ENCODE measurements around the gene CCDC136. TPM values are rescaled to one million over a fixed set of nuclear protein-coding genes. Genes with fewer than 3 reads are reported as not detected.

CCDC136 gene
- polyA plus RNA-seq, 1 donor (not counting 4 experiments of a cell fraction or from before 2014, with no cell fraction given): 1.6 TPM

- no peak overlapping the region for H3K4me3 ChIP-seq (ENCODE audit: control insufficient read depth in 2 of 3, extremely low read depth in 1 of 3, insufficient read depth in 2 of 3, low read depth in 1 of 3, low read length in 3 of 3)
- no peaks in the 10 kb centered on the region for H3K79me2 ChIP-seq (ENCODE audit: control insufficient read depth, insufficient read depth, low read length)
- H3K27me3 ChIP-seq (ENCODE audit: control insufficient read depth, extremely low read depth, insufficient read depth, low read length): no peaks in the 10 kb centered on the region
- no peak overlapping the region for H3K9ac ChIP-seq (ENCODE audit: control insufficient read depth, extremely low read depth, insufficient read depth, low read length)
- FAIRE-seq (no peak), DNase-seq (ENCODE audit: low read depth, low spot score) (no peak)
- no peaks in the 10 kb centered on the region for H4K20me1 ChIP-seq (ENCODE audit: control insufficient read depth, extremely low read depth, insufficient read depth, low read length)
- no peaks in the 10 kb centered on the region for H3K36me3 ChIP-seq (ENCODE audit: control insufficient read depth in 2 of 2, extremely low read depth in 1 of 2, insufficient read depth in 2 of 2, low read length in 2 of 2)
- TF ChIP-seq CTCF (optimal IDR thresholded peaks at IDR 0.05 in 1 of 3, IDR thresholded peaks at IDR 0.05 in 1 of 3, conservative IDR thresholded peaks at IDR 0.05 in 1 of 3; ENCODE audit: extremely low read depth in 1 of 3, insufficient read depth in 2 of 3, low read length in 3 of 3): no peak
- H3K4me2 ChIP-seq (ENCODE audit: control insufficient read depth, extremely low read depth, insufficient read depth, low read depth, low read length): no peak overlapping the region
- peak overlapping the region; percentile 22 for H2AFZ ChIP-seq (ENCODE audit: control insufficient read depth, low read length)
- H3K9me3 ChIP-seq (ENCODE audit: control insufficient read depth, low read depth, low read length): no peaks in the 10 kb centered on the region
- H3K4me1 ChIP-seq (ENCODE audit: control insufficient read depth, extremely low read depth, insufficient read depth, low read length): no peaks in the 10 kb centered on the region
- dilution Hi-C loops (cut with MboI; ENCODE audit: extremely low pct_ligation_motif_present, low sequenced_read_pairs): no loop called here
- no peaks in the 10 kb centered on the region for H3K9me1 ChIP-seq (ENCODE audit: control insufficient read depth, extremely low read depth, insufficient read depth, low read length)
- no peak overlapping the region for H3K27ac ChIP-seq (ENCODE audit: control insufficient read depth, insufficient read depth, low read length)
These were observed 4.6 kb downstream of the CCDC136 start for GRCh38 chr7:128796327-128796726.

DNA sequence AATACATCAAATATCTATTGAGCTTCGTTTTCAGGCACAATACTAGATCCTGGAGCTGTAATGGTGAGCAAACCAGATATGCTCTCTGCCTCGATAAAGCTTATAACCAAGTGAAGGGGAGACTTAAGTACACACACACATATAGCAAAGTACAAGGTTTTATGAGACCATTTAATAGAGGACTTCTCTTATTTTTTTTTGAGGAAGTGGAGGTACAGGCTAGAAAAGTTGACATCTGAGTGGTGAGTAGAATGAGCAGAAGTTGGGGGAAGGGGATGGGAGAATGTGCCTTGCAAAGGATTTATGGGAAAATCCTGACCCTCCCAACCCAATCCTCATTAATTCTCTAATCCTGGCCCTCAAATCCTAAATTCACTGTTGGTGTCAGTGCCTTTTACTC, 7.7 kb downstream of the CCDC136 start:
- H3K4me2 ChIP-seq (ENCODE audit: control insufficient read depth, extremely low read depth, insufficient read depth, low read depth, low read length): no peak overlapping the region
- H3K9me1 ChIP-seq (ENCODE audit: control insufficient read depth, extremely low read depth, insufficient read depth, low read length): no peaks in the 10 kb centered on the region
- no peak overlapping the region for H3K9ac ChIP-seq (ENCODE audit: control insufficient read depth, extremely low read depth, insufficient read depth, low read length)
- no peaks in the 10 kb centered on the region for H3K9me3 ChIP-seq (ENCODE audit: control insufficient read depth, low read depth, low read length)
- dilution Hi-C loops (cut with MboI; ENCODE audit: extremely low pct_ligation_motif_present, low sequenced_read_pairs): no loop called here
- H3K27me3 ChIP-seq (ENCODE audit: control insufficient read depth, extremely low read depth, insufficient read depth, low read length): no peaks in the 10 kb centered on the region
- no peaks in the 10 kb centered on the region for H3K4me1 ChIP-seq (ENCODE audit: control insufficient read depth, extremely low read depth, insufficient read depth, low read length)
- no peak overlapping the region for H3K4me3 ChIP-seq (ENCODE audit: control insufficient read depth in 2 of 3, extremely low read depth in 1 of 3, insufficient read depth in 2 of 3, low read depth in 1 of 3, low read length in 3 of 3)
- H3K27ac ChIP-seq (ENCODE audit: control insufficient read depth, insufficient read depth, low read length): no peak overlapping the region
- no peaks in the 10 kb centered on the region for H4K20me1 ChIP-seq (ENCODE audit: control insufficient read depth, extremely low read depth, insufficient read depth, low read length)
- H3K79me2 ChIP-seq (ENCODE audit: control insufficient read depth, insufficient read depth, low read length): no peaks in the 10 kb centered on the region
- DNase-seq (ENCODE audit: low read depth, low spot score): no peak
- no peak for FAIRE-seq
- TF ChIP-seq EZH2 (IDR thresholded peaks at IDR 0.05; ENCODE audit: low read length) (no peak), CTCF (optimal IDR thresholded peaks at IDR 0.05 in 1 of 3, IDR thresholded peaks at IDR 0.05 in 1 of 3, conservative IDR thresholded peaks at IDR 0.05 in 1 of 3; ENCODE audit: extremely low read depth in 1 of 3, insufficient read depth in 2 of 3, low read length in 3 of 3) (no peak)
- no peaks in the 10 kb centered on the region for H3K36me3 ChIP-seq (ENCODE audit: control insufficient read depth in 2 of 2, extremely low read depth in 1 of 2, insufficient read depth in 2 of 2, low read length in 2 of 2)
- H2AFZ ChIP-seq (ENCODE audit: control insufficient read depth, low read length): no peak overlapping the region

Data from keratinocyte (primary cell).